ENCODE measurements around the gene KCNAB1. TPM values are rescaled to one million over a fixed set of nuclear protein-coding genes. Genes with fewer than 3 reads are reported as not detected.

KCNAB1 gene
- total and polyA plus RNA-seq, 2 donors (not counting 3 experiments of a cell fraction or from before 2014, with no cell fraction given) = 0.21 TPM; not detected in 1

DNA sequence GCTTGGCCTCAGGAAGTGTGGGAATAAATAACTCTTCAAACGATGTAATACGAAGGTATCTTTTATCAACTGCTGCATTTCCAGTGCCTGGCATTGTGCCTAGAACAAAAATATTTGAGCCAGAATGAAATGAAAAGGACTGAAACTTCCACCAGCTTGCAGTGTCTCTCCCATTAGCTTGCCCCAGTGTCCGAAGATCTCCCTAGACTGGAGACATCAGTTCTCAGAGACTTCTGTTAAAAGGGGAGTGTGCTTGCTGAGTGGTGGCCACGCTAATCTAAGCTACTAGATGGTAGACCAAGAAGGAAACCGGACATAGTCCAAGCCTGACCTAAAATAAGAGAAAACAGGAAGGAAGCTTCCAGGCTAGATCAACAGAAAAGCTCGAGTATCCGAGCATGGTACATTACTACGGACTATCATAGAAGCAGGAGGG, 28.6 kb downstream of the KCNAB1 start:
- peak overlapping the region; percentile 78 for H2AFZ ChIP-seq (ENCODE audit: low read depth, low read length)
- no peaks in the 10 kb centered on the region for H3K9me1 ChIP-seq (replicated peaks; ENCODE audit: control insufficient read depth, extremely low read depth, insufficient read depth, low read length)
- FAIRE-seq (peak; percentile 82), DNase-seq (ENCODE audit: low read depth, low spot score) (peak; percentile 82)
- POLR2A ChIA-PET = interaction anchor here (0.7 kb wide), 1 partner anchor 562 kb away, joined by 4 read pairs; no protein-coding TSS in a partner anchor
- H3K4me3 ChIP-seq (replicated peaks in 1 of 3; ENCODE audit: insufficient read depth in 1 of 3, low read depth in 1 of 3, low read length in 3 of 3) = peak overlapping the region in 1 of 3 experiments; percentile 10
- H4K20me1 ChIP-seq (replicated peaks; ENCODE audit: control insufficient read depth, extremely low read depth, insufficient read depth, low read length) = no peaks in the 10 kb centered on the region
- H3K27me3 ChIP-seq (ENCODE audit: control insufficient read depth in 2 of 2, insufficient read depth in 2 of 2, low read length in 2 of 2) = peaks cover 8 to 9% of the 10 kb centered on the region in 2 experiments
- CTCF ChIA-PET = interaction anchor here (0.7 to 7.7 kb wide), 21 partner anchors 11 to 1053 kb away, joined by 3 to 223 read pairs (median 9); partner anchors contain the start of genes C3orf33 and SSR3
- H3K27ac ChIP-seq (ENCODE audit: insufficient read depth, low read depth, low read length) = no peak overlapping the region
- no TSS peak for BruUV-seq (replicated peaks)
- intact Hi-C loops (cut with micrococcal nuclease) = loop anchor here (2.0 kb wide), 1 partner anchor 154 kb away; no protein-coding TSS in a partner anchor
- TF ChIP-seq JUN (IDR thresholded peaks at IDR 0.05; ENCODE audit: borderline replicate concordance, insufficient read depth, insufficient read length, low read depth) (no peak), GATA2 (IDR thresholded peaks at IDR 0.05; ENCODE audit: insufficient read depth, insufficient read length, low read depth, low read length) (peak; percentile 84), POLR2AphosphoS5 (IDR thresholded peaks at IDR 0.05; ENCODE audit: insufficient read depth, low read depth, low read length) (no peak)
- peaks cover 19% of the 10 kb centered on the region for H3K4me1 ChIP-seq (ENCODE audit: control insufficient read depth, extremely low read depth, insufficient read depth, low read length)
- H3K9me3 ChIP-seq (replicated peaks; ENCODE audit: control insufficient read depth, insufficient read depth, low read length) = no peaks in the 10 kb centered on the region
- no peaks in the 10 kb centered on the region for H3K79me2 ChIP-seq (ENCODE audit: control insufficient read depth, insufficient read depth, low read length)
- H3K9ac ChIP-seq (replicated peaks; ENCODE audit: extremely low read depth, insufficient read depth, low read length) = no peak overlapping the region
- H3K36me3 ChIP-seq (ENCODE audit: control insufficient read depth in 2 of 2, extremely low read depth in 1 of 2, insufficient read depth in 2 of 2, low read length in 2 of 2) = no peaks in the 10 kb centered on the region
- dilution Hi-C loops (cut with MboI; ENCODE audit: extremely low pct_ligation_motif_present, low sequenced_read_pairs) = no loop called here
- H3K4me2 ChIP-seq (ENCODE audit: insufficient read depth, low read length) = peak overlapping the region; percentile 78

DNA sequence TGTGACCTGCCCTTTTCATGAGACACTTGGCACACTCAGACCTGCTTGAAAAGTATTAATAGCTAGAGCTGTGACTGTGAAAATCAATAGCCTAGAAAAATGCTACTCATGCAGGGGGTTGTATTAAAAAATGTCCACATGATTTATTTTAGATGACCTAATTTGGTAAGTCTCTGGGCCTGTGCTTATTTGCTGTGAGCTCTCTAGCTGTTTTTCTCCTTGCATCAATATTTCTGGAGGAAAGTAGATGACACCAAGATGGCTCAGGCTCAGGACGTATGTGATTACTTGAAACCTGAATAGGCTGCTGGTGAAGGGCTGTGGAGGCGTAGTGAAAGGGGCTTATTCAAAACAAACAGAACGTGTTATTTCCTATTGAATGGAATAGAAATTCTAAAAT, 29.5 kb downstream of the KCNAB1 start:
- H3K4me2 ChIP-seq (ENCODE audit: insufficient read depth, low read length) = no peak overlapping the region
- H3K4me1 ChIP-seq (ENCODE audit: control insufficient read depth, extremely low read depth, insufficient read depth, low read length) = peaks cover 19% of the 10 kb centered on the region
- H2AFZ ChIP-seq (ENCODE audit: low read depth, low read length) = no peak overlapping the region
- no peaks in the 10 kb centered on the region for H3K9me1 ChIP-seq (replicated peaks; ENCODE audit: control insufficient read depth, extremely low read depth, insufficient read depth, low read length)
- BruUV-seq (replicated peaks) = no TSS peak
- no peaks in the 10 kb centered on the region for H3K79me2 ChIP-seq (ENCODE audit: control insufficient read depth, insufficient read depth, low read length)
- ChIA-PET POLR2A (no interaction called here), CTCF (interaction anchor here (0.9 to 7.7 kb wide), 61 partner anchors 9 to 1052 kb away, joined by 3 to 223 read pairs (median 5); partner anchors contain the start of genes C3orf33 and SSR3)
- H3K9me3 ChIP-seq (replicated peaks; ENCODE audit: control insufficient read depth, insufficient read depth, low read length) = no peaks in the 10 kb centered on the region
- no peak overlapping the region for H3K4me3 ChIP-seq (replicated peaks in 1 of 3; ENCODE audit: insufficient read depth in 1 of 3, low read depth in 1 of 3, low read length in 3 of 3)
- TF ChIP-seq EZH2 (IDR thresholded peaks at IDR 0.05; ENCODE audit: borderline replicate concordance, low read depth, low read length, severe bottlenecking) (no peak), GATA2 (IDR thresholded peaks at IDR 0.05; ENCODE audit: insufficient read depth, insufficient read length, low read depth, low read length) (no peak), MYC (IDR thresholded peaks at IDR 0.05; ENCODE audit: low read depth, low read length) (no peak), POLR2A (IDR thresholded peaks at IDR 0.05; ENCODE audit: low read depth, low read length) (no peak), JUN (IDR thresholded peaks at IDR 0.05; ENCODE audit: borderline replicate concordance, insufficient read depth, insufficient read length, low read depth) (no peak), POLR2AphosphoS5 (IDR thresholded peaks at IDR 0.05; ENCODE audit: insufficient read depth, low read depth, low read length) (no peak), FOS (IDR thresholded peaks at IDR 0.05; ENCODE audit: borderline replicate concordance, insufficient read depth, low read length) (no peak)
- TF ChIP-seq, protein P1, sequence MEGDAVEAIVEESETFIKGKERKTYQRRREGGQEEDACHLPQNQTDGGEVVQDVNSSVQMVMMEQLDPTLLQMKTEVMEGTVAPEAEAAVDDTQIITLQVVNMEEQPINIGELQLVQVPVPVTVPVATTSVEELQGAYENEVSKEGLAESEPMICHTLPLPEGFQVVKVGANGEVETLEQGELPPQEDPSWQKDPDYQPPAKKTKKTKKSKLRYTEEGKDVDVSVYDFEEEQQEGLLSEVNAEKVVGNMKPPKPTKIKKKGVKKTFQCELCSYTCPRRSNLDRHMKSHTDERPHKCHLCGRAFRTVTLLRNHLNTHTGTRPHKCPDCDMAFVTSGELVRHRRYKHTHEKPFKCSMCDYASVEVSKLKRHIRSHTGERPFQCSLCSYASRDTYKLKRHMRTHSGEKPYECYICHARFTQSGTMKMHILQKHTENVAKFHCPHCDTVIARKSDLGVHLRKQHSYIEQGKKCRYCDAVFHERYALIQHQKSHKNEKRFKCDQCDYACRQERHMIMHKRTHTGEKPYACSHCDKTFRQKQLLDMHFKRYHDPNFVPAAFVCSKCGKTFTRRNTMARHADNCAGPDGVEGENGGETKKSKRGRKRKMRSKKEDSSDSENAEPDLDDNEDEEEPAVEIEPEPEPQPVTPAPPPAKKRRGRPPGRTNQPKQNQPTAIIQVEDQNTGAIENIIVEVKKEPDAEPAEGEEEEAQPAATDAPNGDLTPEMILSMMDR (IDR thresholded peaks at IDR 0.05; ENCODE audit: extremely low read depth in 1 of 2, insufficient read depth in 1 of 2, low read depth in 1 of 2, low read length in 2 of 2) = no peak
- TF ChIP-seq, protein P2, sequence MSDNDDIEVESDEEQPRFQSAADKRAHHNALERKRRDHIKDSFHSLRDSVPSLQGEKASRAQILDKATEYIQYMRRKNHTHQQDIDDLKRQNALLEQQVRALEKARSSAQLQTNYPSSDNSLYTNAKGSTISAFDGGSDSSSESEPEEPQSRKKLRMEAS (IDR thresholded peaks at IDR 0.05; ENCODE audit: insufficient read depth, insufficient read length) = no peak
- intact Hi-C loops (cut with micrococcal nuclease) (loop anchor here (1.0 to 10.0 kb wide), 11 partner anchors 106 to 980 kb away; partner anchors contain the start of genes LEKR1 and TIPARP), dilution Hi-C loops (cut with MboI; ENCODE audit: extremely low pct_ligation_motif_present, low sequenced_read_pairs) (loop anchor here (25.0 kb wide), 1 partner anchor 362 kb away; no protein-coding TSS in a partner anchor)
- FAIRE-seq (no peak), DNase-seq (ENCODE audit: low read depth, low spot score) (no peak)
- no peaks in the 10 kb centered on the region for H4K20me1 ChIP-seq (replicated peaks; ENCODE audit: control insufficient read depth, extremely low read depth, insufficient read depth, low read length)
- H3K27ac ChIP-seq (ENCODE audit: insufficient read depth, low read depth, low read length) = no peak overlapping the region
- H3K36me3 ChIP-seq (ENCODE audit: control insufficient read depth in 2 of 2, extremely low read depth in 1 of 2, insufficient read depth in 2 of 2, low read length in 2 of 2) = no peaks in the 10 kb centered on the region
- no peak overlapping the region for H3K9ac ChIP-seq (replicated peaks; ENCODE audit: extremely low read depth, insufficient read depth, low read length)
- peaks cover 5 to 7% of the 10 kb centered on the region in 2 experiments for H3K27me3 ChIP-seq (ENCODE audit: control insufficient read depth in 2 of 2, insufficient read depth in 2 of 2, low read length in 2 of 2)

Measured in endothelial cell of umbilical vein (primary cell).